GM23338 (cell line): ENCODE measurements around the gene MTCL1. TPM values are rescaled to one million over a fixed set of nuclear protein-coding genes. Genes with fewer than 3 reads are reported as not detected.

ENCODE experiments used
- ATAC-seq: fragments of 200-7000 bp; cut with Tn5 transposase; 3 replicates; pipeline ENCODE4 v1.9.1; 2020
- DNase-seq: peaks from one replicate; pipeline ENCODE4 v3.0.0-alpha.2; 2015; ENCODE audit warnings: low spot score
- H2AFZ ChIP-seq: fragments of 200-600 bp; sonication (generic); 2 replicates; pipeline ENCODE4 v1.8.0; 2016; ENCODE audit warnings: antibody characterized with exemption, mild to moderate bottlenecking, moderate library complexity
- H3F3A ChIP-seq: fragments of 200-600 bp; sonication (generic); replicated peaks from 2 replicates; pipeline ENCODE4 v1.8.0; 2017; ENCODE audit warnings: antibody characterized with exemption, mixed run types, low read depth
- H3K27ac ChIP-seq: fragments of 200-600 bp; sonication (generic); 2 replicates; pipeline ENCODE4 v1.6.1; 2016; ENCODE audit warnings: low read depth
- H3K27me3 ChIP-seq: fragments of 200-600 bp; sonication (generic); 2 replicates; pipeline ENCODE4 v1.8.0; 2016; ENCODE audit warnings: mild to moderate bottlenecking, mixed run types, moderate library complexity; ENCODE audit not compliant: insufficient read depth
- H3K36me3 ChIP-seq: fragments of 200-600 bp; sonication (generic); 2 replicates; pipeline ENCODE4 v1.8.0; 2016; ENCODE audit warnings: mild to moderate bottlenecking; ENCODE audit not compliant: insufficient read depth
- H3K4me1 ChIP-seq: fragments of 200-600 bp; sonication (generic); 2 replicates; pipeline ENCODE4 v1.8.0; 2016; ENCODE audit warnings: mild to moderate bottlenecking, moderate library complexity; ENCODE audit not compliant: insufficient read depth
- H3K4me2 ChIP-seq: fragments of 200-600 bp; sonication (generic); 2 replicates; pipeline ENCODE4 v1.7.1; 2017; ENCODE audit warnings: mixed run types
- H3K4me3 ChIP-seq: fragments of 200-600 bp; sonication (generic); 2 replicates; pipeline ENCODE4 v1.6.1; 2016; ENCODE audit warnings: mixed run types
- H3K79me2 ChIP-seq: fragments of 200-600 bp; sonication (generic); replicated peaks from 2 replicates; pipeline ENCODE4 v1.8.0; 2017; ENCODE audit warnings: mild to moderate bottlenecking; ENCODE audit not compliant: insufficient read depth
- H3K9me2 ChIP-seq: fragments of 200-600 bp; sonication (generic); 2 replicates; pipeline ENCODE4 v1.8.0; 2017; ENCODE audit not compliant: insufficient read depth
- H4K20me1 ChIP-seq: fragments of 200-600 bp; sonication (generic); replicated peaks from 2 replicates; pipeline ENCODE4 v1.8.0; 2017; ENCODE audit warnings: mild to moderate bottlenecking; ENCODE audit not compliant: insufficient read depth
- H3K27ac Mint-ChIP-seq: 2 replicates; pipeline ENCODE4 v1.8.0; 2020; ENCODE audit warnings: inconsistent platforms, mild to moderate bottlenecking, moderate library complexity, mixed read lengths
- H3K27me3 Mint-ChIP-seq: 3 replicates; pipeline ENCODE4 v1.8.0; 2022; ENCODE audit warnings: low read depth, mild to moderate bottlenecking, moderate library complexity, mixed read lengths, inconsistent platforms; ENCODE audit not compliant: insufficient read depth, poor library complexity
- H3K36me3 Mint-ChIP-seq: 3 replicates; pipeline ENCODE4 v1.8.0; 2021; ENCODE audit warnings: low read depth, mild to moderate bottlenecking, inconsistent platforms, moderate library complexity, mixed read lengths
- H3K4me1 Mint-ChIP-seq: 3 replicates; pipeline ENCODE4 v1.8.0; 2020; ENCODE audit warnings: mild to moderate bottlenecking, inconsistent platforms, mixed read lengths
- H3K4me3 Mint-ChIP-seq: 3 replicates; pipeline ENCODE4 v1.8.0; 2021; ENCODE audit warnings: moderate library complexity, mild to moderate bottlenecking, inconsistent platforms, mixed read lengths
- H3K9me3 Mint-ChIP-seq: 3 replicates; pipeline ENCODE4 v1.8.0; 2020; ENCODE audit warnings: moderate library complexity, mild to moderate bottlenecking, inconsistent platforms, mixed read lengths
- ETS1 ChIP-seq: IDR thresholded peaks from 2 replicates; pipeline ENCODE4 v1.6.1; 2016; ENCODE audit warnings: antibody characterized with exemption
- EZH2 ChIP-seq: fragments of 200-600 bp; sonication (generic); IDR thresholded peaks from one replicate; pipeline ENCODE4 v1.8.0; 2017; ENCODE audit warnings: antibody characterized with exemption, mild to moderate bottlenecking, low read depth; ENCODE audit not compliant: unreplicated experiment
- JUNB ChIP-seq: IDR thresholded peaks from one replicate; pipeline ENCODE4 v1.6.1; 2016; ENCODE audit warnings: antibody characterized with exemption; ENCODE audit not compliant: unreplicated experiment
- NANOG ChIP-seq: IDR thresholded peaks from 2 replicates; pipeline ENCODE4 v1.6.1; 2016; ENCODE audit warnings: antibody characterized with exemption, borderline replicate concordance
- POLR2AphosphoS5 ChIP-seq: IDR thresholded peaks from 2 replicates; pipeline ENCODE4 v1.6.1; 2016; ENCODE audit warnings: antibody characterized with exemption, low read depth
- REST ChIP-seq: IDR thresholded peaks from one replicate; pipeline ENCODE4 v1.6.1; 2018; ENCODE audit warnings: antibody characterized with exemption; ENCODE audit not compliant: unreplicated experiment
- ZNF331 ChIP-seq: fragments of 250-450 bp; sonication (Bioruptor Pico); IDR thresholded peaks from 2 replicates; pipeline ENCODE4 v1.5.0; 2020; ENCODE audit warnings: low read depth, mild to moderate bottlenecking, moderate library complexity
- ZNF462 ChIP-seq: fragments of 250-450 bp; sonication (Bioruptor Pico); IDR thresholded peaks from 2 replicates; pipeline ENCODE4 v1.5.0; 2020; ENCODE audit warnings: mild to moderate bottlenecking, moderate library complexity
- polyA plus RNA-seq: library from polyadenylated mRNA; unstranded; fragments of >200 nt; fragmentation: Nextera tagmentation; extraction: Ambion mirVana; gene quantifications from 2 replicates; pipeline ENCODE4 v1.2.1, GENCODE V29; 2016
- total RNA-seq: library from RNA; depleted of rRNA; stranded (reverse); fragments of >200 nt; shearing (Covaris generic); gene quantifications from 2 replicates; pipeline ENCODE4 v1.2.3, GENCODE V29; 2014

The MTCL1 gene
- total and polyA plus RNA-seq, 2 experiments from 2014 or later, result 14.4 to 45.0 TPM

GRCh38 chr18:8741117-8741516 is 35.8 kb downstream of the MTCL1 start (continued):
- TF ChIP-seq ZNF462, result no peak

- Mint-ChIP-seq H3K4me3 (no peak overlapping the region), H3K27me3 (no peaks in the 10 kb centered on the region), H3K4me1 (no peaks in the 10 kb centered on the region; the same call in 2 of the 3 replicates), H3K27ac (no peak overlapping the region), H3K36me3 (peaks cover 32% of the 10 kb centered on the region), H3K9me3 (no peaks in the 10 kb centered on the region)
- Histone ChIP-seq H4K20me1 (no peaks in the 10 kb centered on the region; the same call in 1 of the 2 replicates), H3K79me2 (peaks cover 5% of the 10 kb centered on the region; the same call in 1 of the 2 replicates), H3K27ac (no peak overlapping the region), H3K4me1 (0 out of 2 replicates have a peak, but pooled peaks cover 5% of the 10 kb centered on the region), H3K36me3 (no peaks in the 10 kb centered on the region), H2AFZ (no peak overlapping the region), H3K9me2 (no peaks in the 10 kb centered on the region), H3K4me2 (no peak overlapping the region), H3F3A (no peaks in the 10 kb centered on the region), H3K27me3 (no peaks in the 10 kb centered on the region), H3K4me3 (no peak overlapping the region)
- ATAC-seq (no peak), DNase-seq (no peak)
- TF ChIP-seq REST, result no peak
- no peak for TF ChIP-seq EZH2
- no peak for TF ChIP-seq NANOG
- no peak for TF ChIP-seq POLR2AphosphoS5
- no peak for TF ChIP-seq JUNB
- no peak for TF ChIP-seq ETS1
- no peak for TF ChIP-seq ZNF331
Measured at GRCh38 chr18:8741532-8741931, 36.2 kb downstream of the MTCL1 start.
